Smooth muscle cell of the umbilical artery (primary cell): ENCODE results near the gene LGALS7. TPM values are rescaled to one million over a fixed set of nuclear protein-coding genes. Genes with fewer than 3 reads are reported as not detected.

Source experiments
- total RNA-seq: library from RNA; depleted of rRNA; stranded (reverse); fragments of >200 nt; gene quantifications from 2 replicates; pipeline ENCODE4 v1.2.3, GENCODE V29; 2014

Gene LGALS7
- not detected in 2 replicates for total RNA-seq

GRCh38 chr19:38773469-38774177 is at the start of gene LGALS7:
LGALS7 (minus strand) TSS chr19:38773517; CDS start chr19:38773492, 25 bp downstream.

GRCh38 chr19:38812841-38813320 is 39.6 kb upstream of the LGALS7 start, which contains the start of gene LGALS4:
LGALS4 (minus strand) TSS chr19:38812945; CDS start chr19:38812886, 59 bp downstream.

DNA sequence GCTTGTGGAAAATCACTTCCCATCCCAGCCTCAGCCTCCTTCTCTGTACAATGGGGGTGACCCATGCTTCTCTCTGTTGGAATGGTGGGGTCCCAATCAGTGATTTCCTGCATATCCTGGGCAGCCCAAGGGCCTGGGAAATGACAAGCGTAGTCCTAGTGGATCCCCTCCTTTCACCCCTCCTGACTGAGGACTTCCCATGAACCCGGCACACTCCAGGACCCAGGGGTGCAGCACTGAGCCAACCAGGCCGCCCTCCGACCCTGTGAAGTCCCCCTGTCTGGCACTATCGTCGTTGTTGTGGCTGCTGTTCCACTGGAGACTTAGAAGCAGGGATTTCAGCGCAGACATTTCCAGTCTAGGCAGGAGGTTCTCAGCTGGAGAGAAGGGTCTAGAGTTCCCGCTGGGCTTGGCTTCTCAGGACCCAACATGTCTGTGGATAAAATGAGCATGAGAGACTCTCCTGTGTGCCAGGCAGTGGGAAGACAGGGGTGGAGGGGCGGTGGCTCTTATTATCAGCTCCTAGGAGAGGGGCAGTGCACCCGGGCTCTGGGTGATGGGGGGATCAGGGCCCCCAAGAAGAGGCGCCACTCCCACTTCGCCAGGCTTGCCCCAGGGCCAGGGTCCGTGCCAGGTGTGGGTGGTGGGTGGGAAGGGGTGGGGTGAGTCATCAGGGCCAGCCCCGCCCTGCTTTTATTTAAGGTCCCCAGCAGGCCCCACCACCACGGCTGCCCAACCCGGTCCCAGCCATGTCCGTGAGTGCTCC is 15.3 kb upstream of the LGALS7 start, which contains the start of gene LGALS7B:
LGALS7B (plus strand) TSS at position 723 of the 766 bp plus-strand sequence; CDS start at position 750, 27 bp downstream.

GRCh38 chr19:38744298-38744681 is 29.0 kb downstream of the LGALS7 start, which contains the start of gene CAPN12:
CAPN12 (minus strand) TSS chr19:38744474; CDS start chr19:38744165, 309 bp downstream.

Other genes starting within 250 kb of the LGALS7 start
- gene MAP4K1, start 155.6 kb downstream of the LGALS7 start, total RNA-seq: not detected in 2 replicates
- 192 and 281 TPM in 2 replicates for gene EIF3K, start 154.3 kb downstream of the LGALS7 start, total RNA-seq
- 257 and 911 TPM in 2 replicates for gene ACTN4, start 125.9 kb downstream of the LGALS7 start, total RNA-seq
- gene CAPN12, start 29.0 kb downstream of the LGALS7 start, total RNA-seq: 0.30 and 0.46 TPM in 2 replicates
- gene LGALS7B, start 15.7 kb upstream of the LGALS7 start, total RNA-seq: not detected in 2 replicates
- not detected in 2 replicates for gene LGALS4, start 39.4 kb upstream of the LGALS7 start, total RNA-seq
- 14.1 and 17.5 TPM in 2 replicates for gene ECH1, start 58.3 kb upstream of the LGALS7 start, total RNA-seq
- 128 and 209 TPM in 2 replicates for gene HNRNPL, start 76.5 kb upstream of the LGALS7 start, total RNA-seq
- 1.2 and 3.9 TPM in 2 replicates for gene RINL, start 104.8 kb upstream of the LGALS7 start, total RNA-seq
- gene SIRT2, start 126.1 kb upstream of the LGALS7 start, total RNA-seq: 40.7 and 55.2 TPM in 2 replicates
- gene NFKBIB, start 126.5 kb upstream of the LGALS7 start, total RNA-seq: 8.9 and 15.7 TPM in 2 replicates
- gene CCER2, start 138.7 kb upstream of the LGALS7 start, total RNA-seq: not detected in 2 replicates
- 10.1 and 14.4 TPM in 2 replicates for gene SARS2, start 157.2 kb upstream of the LGALS7 start, total RNA-seq
- gene MRPS12, start 157.4 kb upstream of the LGALS7 start, total RNA-seq: 27.3 and 28.2 TPM in 2 replicates
- gene FBXO17, start 202.2 kb upstream of the LGALS7 start, total RNA-seq: 19.6 and 21.5 TPM in 2 replicates